ENCODE results near the gene DMBT1.

GRCh38 chr10:122513053-122513452 is 47.5 kb upstream of the DMBT1 start:
- TF ChIP-seq YY1 (IDR thresholded peaks at IDR 0.05; ENCODE audit: insufficient read depth, insufficient read length) (no peak), ZNF274 (IDR thresholded peaks at IDR 0.05; ENCODE audit: low read depth, low read length) (no peak), SUZ12 (IDR thresholded peaks at IDR 0.05; ENCODE audit: extremely low read depth, insufficient read depth, insufficient read length) (no peak)
